Femur (tissue), 1 donor: ENCODE measurements around the gene FSIP2.

Experiments used
- DNase-seq: peaks from one replicate; pipeline ENCODE4 v3.0.0-alpha.2; 2017

Gene FSIP2

DNA sequence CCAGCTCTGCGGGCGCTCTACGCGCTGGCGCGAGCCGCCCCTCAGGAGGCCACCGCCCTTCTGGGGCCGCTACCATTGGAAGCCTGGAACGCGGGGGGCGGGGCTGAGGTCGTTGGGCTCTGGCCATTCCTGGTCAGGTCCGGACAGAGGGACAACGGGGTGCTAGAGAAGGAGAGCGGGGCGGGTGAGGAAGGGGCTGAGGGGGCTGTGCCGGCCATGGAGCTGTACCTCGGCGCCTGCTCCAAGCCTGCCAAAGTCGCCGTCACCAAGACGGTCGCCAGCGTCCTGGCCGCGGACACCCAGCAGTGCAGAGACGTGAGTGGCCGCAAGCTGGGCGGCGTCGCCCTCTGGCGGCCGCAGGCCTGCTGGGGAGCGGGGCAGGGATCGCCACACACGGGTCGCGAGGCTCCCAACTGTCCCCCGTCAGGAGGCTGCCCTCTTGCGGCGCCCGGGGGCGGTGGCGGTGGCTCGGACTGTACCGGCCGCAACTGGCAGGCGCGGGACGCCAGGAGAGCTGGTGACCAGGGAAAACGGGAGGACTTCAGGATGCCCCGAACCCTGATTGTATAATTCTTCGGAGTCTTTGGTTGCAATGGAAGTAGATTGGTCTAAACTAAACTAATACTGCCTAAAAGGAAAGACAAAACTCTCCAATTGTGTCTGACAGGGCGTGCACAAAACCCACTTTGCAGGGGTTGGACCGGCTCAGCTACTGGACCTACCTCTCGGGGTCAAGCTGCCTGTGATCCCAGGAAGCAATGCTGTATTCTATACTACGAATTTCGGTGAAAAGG, at the start of gene FSIP2:
FSIP2 (plus strand) TSS at position 126 of the 794 bp plus-strand sequence; CDS start at position 217, 91 bp downstream.
- peak; percentile 73 for DNase-seq

GRCh38 chr2:185689906-185690539, 48.6 kb upstream of the FSIP2 start:
- no peak for DNase-seq

DNA sequence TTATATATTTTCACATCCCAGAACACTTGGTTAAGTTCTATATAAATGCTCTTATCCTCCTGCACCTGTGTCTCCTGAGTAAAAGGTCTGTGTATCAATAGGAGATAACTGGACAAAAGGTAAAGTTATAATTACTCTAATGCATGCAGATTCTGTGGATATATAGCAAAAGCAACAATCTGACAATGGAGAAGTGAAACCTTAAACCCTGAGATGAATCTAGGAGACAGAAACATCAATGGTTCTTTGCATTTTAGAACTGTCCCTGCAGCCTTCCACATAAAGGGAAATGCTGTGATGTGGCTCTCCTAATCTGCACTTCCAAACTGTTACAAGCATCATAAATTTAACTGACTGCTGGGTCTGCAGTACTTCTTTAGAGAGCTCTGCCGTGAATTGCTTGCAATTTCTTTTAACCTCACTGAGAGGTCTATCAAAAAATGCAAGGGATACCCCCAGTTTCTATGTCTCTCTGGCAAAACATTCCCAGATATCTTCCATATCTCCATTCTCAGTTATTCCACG, 42.8 kb upstream of the FSIP2 start:
- DNase-seq = no peak

- DNase-seq = no peak
These were observed 37.7 kb upstream of the FSIP2 start for GRCh38 chr2:185700883-185701282.

- DNase-seq = no peak
These were observed 3.9 kb upstream of the FSIP2 start for GRCh38 chr2:185734658-185735057.

DNA sequence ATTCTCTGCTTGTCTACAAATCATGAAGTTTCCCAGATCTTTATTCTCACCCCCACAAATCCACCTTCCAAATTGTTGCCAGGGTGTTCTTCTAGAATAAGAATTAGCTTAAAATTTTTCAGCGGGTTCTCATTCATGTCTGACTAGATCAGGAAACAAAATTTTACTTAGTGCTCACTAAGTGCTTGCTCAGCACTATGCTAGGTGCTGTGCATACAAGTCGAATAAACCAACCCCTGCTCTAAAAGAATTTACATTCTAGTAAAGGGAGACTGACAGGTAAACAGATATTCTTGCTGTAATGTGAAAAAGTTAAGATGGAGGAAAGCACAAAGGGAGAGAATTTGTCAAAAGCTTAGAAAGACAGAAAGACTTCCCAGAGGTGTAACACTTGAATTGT, 2.4 kb upstream of the FSIP2 start:
- DNase-seq = no peak

GRCh38 chr2:185745864-185746859, 7.6 kb downstream of the FSIP2 start:
- no peak for DNase-seq

DNA sequence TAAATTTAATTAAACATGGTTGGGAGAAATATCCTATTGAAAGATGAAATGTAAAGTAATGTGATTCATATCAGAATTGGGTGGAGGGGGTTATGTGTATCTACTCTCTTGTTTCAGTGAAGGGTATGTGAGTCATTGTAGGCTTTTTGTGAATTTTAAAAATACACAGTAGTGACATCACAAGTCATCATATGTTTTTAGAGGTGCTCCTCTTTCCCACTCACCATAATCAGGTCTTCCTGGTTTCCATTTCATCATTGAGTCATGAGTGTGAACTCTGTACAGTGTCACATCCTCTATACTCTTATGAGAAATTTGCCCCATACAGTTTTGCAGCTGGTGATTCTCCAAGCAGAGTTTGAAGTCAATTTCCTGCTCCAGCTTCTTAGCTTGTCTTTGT, 18.8 kb downstream of the FSIP2 start:
- no peak for DNase-seq

GRCh38 chr2:185771396-185771795, 32.8 kb downstream of the FSIP2 start:
- no peak for DNase-seq

- no peak for DNase-seq
These were observed 42.3 kb downstream of the FSIP2 start for GRCh38 chr2:185780890-185781289.

- DNase-seq = no peak
These were observed 43.7 kb downstream of the FSIP2 start for GRCh38 chr2:185782223-185782769.

- no peak for DNase-seq
These were observed 46.6 kb downstream of the FSIP2 start for GRCh38 chr2:185785156-185785555.

DNA sequence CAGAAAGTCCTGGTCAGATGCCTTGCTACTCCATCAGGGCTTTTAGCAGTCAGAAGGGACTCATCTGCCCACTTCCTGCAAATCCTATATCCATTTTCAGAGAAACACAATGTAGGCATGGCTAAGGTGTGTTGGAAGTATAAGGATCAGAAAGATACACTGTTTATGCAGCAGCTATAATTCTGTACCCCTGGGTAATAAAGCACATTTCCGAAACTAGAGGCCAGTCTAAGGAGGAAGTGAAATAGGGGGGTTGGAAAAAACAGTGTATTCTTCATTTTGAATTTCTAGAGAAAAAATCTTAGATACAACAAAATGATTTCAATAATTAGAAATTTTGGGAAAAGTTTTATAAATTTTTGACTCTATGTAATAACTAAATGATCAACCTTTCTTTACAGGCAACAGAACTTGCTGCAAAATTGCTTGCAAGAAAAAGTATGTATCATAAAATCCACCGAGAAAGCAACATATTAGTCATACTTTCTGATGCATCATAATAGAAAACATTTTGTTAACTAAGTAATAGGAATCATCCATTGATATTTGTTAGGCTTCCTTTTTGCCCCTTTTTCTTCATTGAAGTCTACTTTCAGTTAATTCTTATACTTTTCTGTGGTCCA, 47.4 kb downstream of the FSIP2 start:
- no peak for DNase-seq

- no peak for DNase-seq
These were observed 48.9 kb downstream of the FSIP2 start for GRCh38 chr2:185787227-185788145.

DNA sequence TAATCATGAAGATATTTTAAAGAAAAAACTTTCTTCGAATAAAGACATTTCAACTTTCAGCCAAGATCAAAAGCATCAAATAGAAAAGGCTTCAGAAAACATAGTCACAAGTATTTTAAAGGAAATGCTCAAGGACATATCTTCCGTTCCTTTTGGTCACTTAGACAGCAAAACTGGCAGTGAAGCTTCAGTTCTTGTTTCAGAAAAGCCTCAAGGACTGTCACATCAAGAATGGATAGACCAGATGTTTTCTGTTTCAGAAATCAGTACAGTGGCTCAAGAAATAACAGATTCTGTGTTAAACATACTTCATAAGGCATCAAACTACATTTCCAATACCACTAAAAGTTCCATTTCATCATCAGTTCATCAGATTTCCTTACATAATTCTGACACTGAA, 51.8 kb downstream of the FSIP2 start:
- no peak for DNase-seq

GRCh38 chr2:185793532-185794345, 55.1 kb downstream of the FSIP2 start:
- no peak for DNase-seq

DNA sequence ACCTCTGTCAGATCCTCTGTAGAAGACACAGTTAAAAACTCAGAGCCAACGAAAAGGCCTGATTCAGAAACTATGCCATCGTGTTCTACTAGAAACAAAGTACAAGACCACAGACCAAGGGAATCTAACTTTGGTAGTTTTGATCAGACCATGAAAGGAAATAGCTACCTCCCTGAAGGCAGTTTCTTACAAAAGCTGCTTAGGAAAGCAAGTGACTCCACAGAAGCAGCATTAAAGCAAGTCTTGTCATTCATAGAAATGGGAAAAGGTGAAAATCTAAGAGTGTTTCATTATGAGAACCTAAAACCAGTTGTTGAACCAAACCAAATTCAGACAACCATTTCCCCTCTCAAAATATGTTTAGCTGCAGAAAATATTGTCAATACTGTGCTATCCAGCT, 58.2 kb downstream of the FSIP2 start:
- no peak for DNase-seq

DNA sequence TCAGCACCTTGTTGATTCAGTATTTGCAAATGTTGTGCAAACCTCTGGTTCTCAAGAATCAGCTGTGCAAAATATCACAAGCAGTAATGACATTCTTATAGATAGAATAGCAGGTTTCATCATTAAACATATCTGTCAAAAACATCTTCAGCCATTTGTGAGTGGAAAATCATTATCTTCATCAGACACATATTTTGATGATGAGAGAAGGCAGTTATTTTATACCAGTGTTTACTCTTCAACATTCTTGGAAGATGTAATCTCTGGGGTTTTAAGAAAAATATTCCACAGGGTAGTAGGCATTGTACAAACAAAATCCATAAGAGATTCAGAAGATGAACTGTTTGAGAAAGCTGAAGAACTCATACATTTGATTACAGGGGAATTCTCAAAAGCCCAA, 64.3 kb downstream of the FSIP2 start:
- DNase-seq = no peak

DNA sequence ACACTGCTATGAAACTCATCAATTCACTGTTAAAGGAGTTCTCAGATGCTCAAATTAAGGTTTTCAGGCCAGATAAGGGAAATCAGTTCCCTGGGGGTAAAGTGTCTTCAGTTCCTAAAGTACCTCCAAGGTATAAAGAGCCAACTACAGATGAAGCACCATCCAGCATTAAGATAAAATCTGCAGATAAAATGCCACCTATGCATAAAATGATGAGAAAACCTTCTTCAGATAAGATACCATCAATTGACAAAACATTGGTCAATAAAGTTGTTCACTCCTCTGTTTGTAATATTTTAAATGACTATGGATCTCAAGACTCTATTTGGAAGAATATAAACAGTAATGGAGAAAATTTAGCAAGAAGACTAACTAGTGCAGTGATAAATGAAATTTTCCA, 68.2 kb downstream of the FSIP2 start:
- DNase-seq = no peak

DNA sequence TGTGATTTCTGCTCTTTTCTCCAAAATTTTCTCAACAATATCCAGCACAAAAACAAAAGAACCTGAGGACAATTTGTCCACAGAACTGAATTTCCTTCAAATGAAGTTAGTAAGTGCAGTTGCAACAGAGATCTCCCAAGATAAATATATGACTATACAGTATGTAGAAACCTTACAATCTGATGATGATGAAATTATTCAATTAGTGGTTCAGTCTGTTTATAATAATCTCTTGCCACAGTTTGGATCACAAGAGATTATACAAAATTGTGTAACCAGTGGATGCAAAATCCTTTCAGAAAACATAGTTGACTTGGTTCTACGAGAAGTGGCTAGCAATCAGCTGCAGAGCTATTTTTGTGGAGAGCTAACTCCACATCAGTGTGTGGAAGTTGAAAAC, 68.7 kb downstream of the FSIP2 start:
- no peak for DNase-seq
